KMS-11 (cell line): ENCODE measurements around the gene RAB11FIP4.

Experiments
- H2AFZ ChIP-seq: fragments of 200-600 bp; sonication (generic); 2 replicates; pipeline ENCODE4 v1.6.1; 2016; ENCODE audit warnings: antibody characterized with exemption, mixed run types, low read depth
- H3K27ac ChIP-seq: fragments of 200-600 bp; sonication (generic); 2 replicates; pipeline ENCODE4 v1.6.1; 2016; ENCODE audit warnings: mild to moderate bottlenecking, mixed run types
- H3K27me3 ChIP-seq: fragments of 200-600 bp; sonication (generic); 2 replicates; pipeline ENCODE4 v1.6.1; 2017; ENCODE audit warnings: mild to moderate bottlenecking, low read depth, mixed run types, moderate library complexity; ENCODE audit not compliant: insufficient read depth
- H3K36me3 ChIP-seq: fragments of 200-600 bp; sonication (generic); 2 replicates; pipeline ENCODE4 v1.6.1; 2017; ENCODE audit warnings: mild to moderate bottlenecking, mixed run types; ENCODE audit not compliant: insufficient read depth
- H3K4me1 ChIP-seq: fragments of 200-600 bp; sonication (generic); 2 replicates; pipeline ENCODE4 v1.6.1; 2016; ENCODE audit warnings: mild to moderate bottlenecking, low read depth, mixed run types; ENCODE audit not compliant: poor library complexity, severe bottlenecking
- H3K4me2 ChIP-seq: fragments of 200-600 bp; sonication (generic); 2 replicates; pipeline ENCODE4 v1.7.0; 2016; ENCODE audit warnings: mild to moderate bottlenecking, mixed run types
- H3K4me3 ChIP-seq: fragments of 200-600 bp; sonication (generic); IDR thresholded peaks from 2 replicates; pipeline ENCODE4 v1.6.1; 2017; ENCODE audit warnings: low read depth, low read length, mixed read lengths; ENCODE audit not compliant: insufficient read depth
- H3K79me2 ChIP-seq: fragments of 200-600 bp; sonication (generic); 2 replicates; pipeline ENCODE4 v1.6.1; 2016; ENCODE audit warnings: low read depth, mixed run types; ENCODE audit not compliant: insufficient read depth
- H3K9ac ChIP-seq: fragments of 200-600 bp; sonication (generic); 2 replicates; pipeline ENCODE4 v1.6.1; 2016; ENCODE audit warnings: mild to moderate bottlenecking, mixed run types
- H4K20me1 ChIP-seq: fragments of 200-600 bp; sonication (generic); 2 replicates; pipeline ENCODE4 v1.6.1; 2016; ENCODE audit warnings: mild to moderate bottlenecking, mixed run types; ENCODE audit not compliant: insufficient read depth
- CTCF ChIP-seq: fragments of 200-600 bp; sonication (generic); conservative IDR thresholded peaks from 2 replicates; pipeline ENCODE4 v1.6.1; 2017; ENCODE audit warnings: low read depth, mild to moderate bottlenecking, antibody characterized with exemption, low read length, moderate library complexity, mixed read lengths

Gene RAB11FIP4

GRCh38 chr17:31512796-31513195, 121.3 kb downstream of the RAB11FIP4 start:
- Histone ChIP-seq H3K9ac (no peak overlapping the region), H2AFZ (no peak overlapping the region), H3K4me2 (no peak overlapping the region), H3K27ac (no peak overlapping the region), H3K4me3 (no peak overlapping the region), H3K27me3 (no peaks in the 10 kb centered on the region), H4K20me1 (no peaks in the 10 kb centered on the region), H3K4me1 (peaks cover 21% of the 10 kb centered on the region), H3K79me2 (no peaks in the 10 kb centered on the region), H3K36me3 (no peaks in the 10 kb centered on the region)
- no peak for TF ChIP-seq CTCF

DNA sequence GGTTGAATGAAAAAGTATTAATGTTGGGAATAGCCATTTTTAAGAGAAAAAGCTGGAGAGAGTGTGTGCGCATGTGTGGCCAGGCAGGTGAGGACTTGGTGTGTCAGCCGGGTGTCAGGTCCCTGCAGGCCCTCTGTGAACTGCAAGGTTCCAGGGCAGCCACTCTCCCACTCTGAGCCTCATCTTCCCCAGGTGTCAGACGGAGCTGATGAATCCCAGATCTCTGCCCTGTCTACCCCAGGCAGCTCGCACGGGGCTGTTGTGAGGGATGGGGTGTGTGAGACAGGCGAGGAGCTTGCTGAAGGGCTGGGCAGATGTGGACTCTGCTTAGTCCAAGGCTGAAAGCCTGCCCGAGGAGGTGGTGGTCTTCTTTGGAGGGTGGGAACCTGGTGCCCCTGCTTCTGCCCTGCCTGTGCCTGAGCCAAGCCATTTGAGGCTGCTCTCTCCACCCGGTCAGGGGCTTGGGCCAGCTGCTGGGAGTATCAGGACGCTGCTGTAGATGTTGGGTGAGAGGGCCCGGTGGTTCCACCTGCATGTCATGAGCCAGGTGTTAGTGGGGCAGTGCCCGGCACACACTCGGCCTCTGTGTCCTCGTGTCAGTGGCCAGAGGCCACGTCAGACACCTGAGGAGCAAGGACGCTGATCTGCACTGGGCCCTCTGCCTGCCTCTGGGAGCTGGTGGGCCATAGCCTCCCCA, 122.4 kb downstream of the RAB11FIP4 start:
- no peak for TF ChIP-seq CTCF
- Histone ChIP-seq H3K4me1 (peaks cover 11% of the 10 kb centered on the region), H2AFZ (no peak overlapping the region), H3K27ac (no peak overlapping the region), H3K27me3 (no peaks in the 10 kb centered on the region), H3K9ac (no peak overlapping the region), H3K36me3 (no peaks in the 10 kb centered on the region), H4K20me1 (no peaks in the 10 kb centered on the region), H3K4me3 (no peak overlapping the region), H3K4me2 (no peak overlapping the region), H3K79me2 (no peaks in the 10 kb centered on the region)

- Histone ChIP-seq H3K4me1 (no peaks in the 10 kb centered on the region), H3K4me2 (no peak overlapping the region), H2AFZ (no peak overlapping the region), H3K9ac (no peak overlapping the region), H4K20me1 (no peaks in the 10 kb centered on the region), H3K4me3 (no peak overlapping the region), H3K27ac (no peak overlapping the region), H3K79me2 (no peaks in the 10 kb centered on the region), H3K36me3 (no peaks in the 10 kb centered on the region), H3K27me3 (no peaks in the 10 kb centered on the region)
- TF ChIP-seq CTCF, result no peak
Observed at GRCh38 chr17:31515267-31515666, 123.8 kb downstream of the RAB11FIP4 start.

DNA sequence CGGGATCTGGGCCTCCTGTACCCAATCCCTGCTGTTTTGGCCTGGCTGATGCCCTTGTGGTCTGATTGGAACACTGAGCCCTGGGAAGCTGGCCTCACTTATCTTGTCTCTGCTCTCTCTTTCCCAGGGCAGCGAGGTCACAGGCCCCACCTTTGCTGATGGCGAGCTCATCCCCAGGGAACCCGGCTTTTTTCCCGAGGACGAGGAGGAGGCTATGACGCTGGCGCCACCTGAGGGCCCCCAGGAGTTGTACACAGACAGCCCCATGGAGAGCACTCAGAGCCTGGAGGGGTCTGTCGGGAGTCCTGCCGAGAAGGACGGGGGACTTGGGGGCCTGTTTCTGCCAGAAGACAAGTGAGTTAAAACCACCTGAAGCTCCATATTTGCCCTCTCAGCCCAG, 126.0 kb downstream of the RAB11FIP4 start:
- Histone ChIP-seq H3K79me2 (no peaks in the 10 kb centered on the region), H3K4me1 (no peaks in the 10 kb centered on the region), H3K36me3 (no peaks in the 10 kb centered on the region), H2AFZ (no peak overlapping the region), H3K27me3 (no peaks in the 10 kb centered on the region), H3K4me3 (no peak overlapping the region), H3K27ac (no peak overlapping the region), H3K4me2 (no peak overlapping the region), H3K9ac (no peak overlapping the region), H4K20me1 (no peaks in the 10 kb centered on the region)
- TF ChIP-seq CTCF, result no peak
